ENCODE measurements around the gene NQO2.

GRCh38 chr6:3045777-3046176 lies 46.1 kb downstream of the NQO2 start:
- no peak for TF ChIP-seq CTCF (IDR thresholded peaks at IDR 0.05)
- TF ChIP-seq EZH2 (IDR thresholded peaks at IDR 0.05; ENCODE audit: borderline replicate concordance, insufficient read depth, low read depth, low read length, poor library complexity, severe bottlenecking), result no peak
